Neural progenitor cell (in vitro differentiated cells): ENCODE measurements around the gene TYROBP.

ENCODE experiments used
- CTCF ChIP-seq: fragments of 200-600 bp; sonication (generic); IDR thresholded peaks from 2 replicates; pipeline ENCODE4 v1.5.1; 2017; ENCODE audit warnings: antibody characterized with exemption, mild to moderate bottlenecking
- EZH2 ChIP-seq: fragments of 200-600 bp; sonication (generic); IDR thresholded peaks from 2 replicates; pipeline ENCODE4 v1.6.1; 2017; ENCODE audit warnings: antibody characterized with exemption, mild to moderate bottlenecking, moderate library complexity

- no peak for TF ChIP-seq CTCF
- TF ChIP-seq EZH2 = no peak
These were observed 35.5 kb upstream of the TYROBP start for GRCh38 chr19:35943321-35944301.
